ENCODE data around the gene WDR4.
"Not testable (repeated sequence)": the region's sequence is repeated elsewhere in the genome, so short reads cannot be mapped to it uniquely, and the experiment has no call there.

Gene WDR4

DNA sequence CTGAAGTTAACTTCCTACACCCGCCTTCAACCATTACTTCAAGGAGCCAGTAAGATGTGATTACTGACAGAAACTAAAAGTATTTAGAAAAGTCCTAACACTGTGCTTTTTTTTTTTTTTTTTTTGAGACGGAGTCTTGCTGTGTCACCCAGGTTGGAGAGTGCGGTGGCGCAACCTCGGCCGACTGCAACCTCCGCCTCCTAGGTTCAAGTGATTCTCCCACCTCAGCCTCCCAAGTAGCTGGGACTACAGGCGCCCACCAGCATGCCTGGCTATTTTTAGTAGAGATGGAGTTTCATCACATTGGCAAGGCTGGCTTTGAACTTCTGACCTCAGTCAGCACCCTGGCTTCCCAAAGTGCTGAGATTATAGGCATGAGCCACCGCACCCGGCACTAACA is 3.5 kb downstream of the WDR4 start:
- not testable (repeated sequence) for DNase-seq

DNA sequence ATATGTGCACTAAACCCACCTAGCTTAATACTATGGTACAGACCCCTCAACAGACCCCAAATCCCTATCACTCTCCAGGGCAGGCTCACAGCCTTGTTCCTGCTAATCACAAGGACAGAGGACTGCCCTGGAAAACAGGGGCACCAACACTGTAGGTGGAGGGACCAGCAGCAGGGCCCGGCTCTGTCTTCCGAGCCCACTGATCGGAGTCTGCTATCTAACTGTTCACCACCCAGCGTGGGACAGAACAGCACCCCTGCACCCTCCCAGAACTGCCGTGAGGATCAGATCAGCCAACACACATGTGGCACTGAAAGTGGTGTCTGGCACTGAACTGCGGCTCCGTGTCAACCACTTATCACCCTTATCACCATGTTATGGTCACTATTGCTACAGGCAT is 6.2 kb downstream of the WDR4 start:
- no peak for DNase-seq

DNA sequence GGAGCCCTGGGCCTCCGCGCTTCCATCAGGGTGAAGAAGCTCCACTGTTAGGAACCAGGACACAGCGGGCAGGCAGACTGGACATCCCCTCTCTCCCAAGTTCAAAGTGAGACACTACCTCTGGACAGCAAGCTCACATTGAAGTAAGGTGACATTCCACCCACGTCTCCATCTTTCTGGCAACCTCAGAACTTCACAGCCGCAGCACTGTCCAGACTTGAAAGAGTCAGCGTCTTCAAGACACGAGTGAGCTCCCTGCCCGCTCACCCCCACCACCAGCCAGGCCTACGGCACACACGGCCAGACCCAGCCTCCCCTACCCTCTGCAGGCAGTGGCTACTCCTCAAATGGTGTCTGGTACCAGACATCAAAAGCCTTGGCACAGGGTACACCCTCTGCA is 11.1 kb downstream of the WDR4 start:
- no peak for DNase-seq

DNA sequence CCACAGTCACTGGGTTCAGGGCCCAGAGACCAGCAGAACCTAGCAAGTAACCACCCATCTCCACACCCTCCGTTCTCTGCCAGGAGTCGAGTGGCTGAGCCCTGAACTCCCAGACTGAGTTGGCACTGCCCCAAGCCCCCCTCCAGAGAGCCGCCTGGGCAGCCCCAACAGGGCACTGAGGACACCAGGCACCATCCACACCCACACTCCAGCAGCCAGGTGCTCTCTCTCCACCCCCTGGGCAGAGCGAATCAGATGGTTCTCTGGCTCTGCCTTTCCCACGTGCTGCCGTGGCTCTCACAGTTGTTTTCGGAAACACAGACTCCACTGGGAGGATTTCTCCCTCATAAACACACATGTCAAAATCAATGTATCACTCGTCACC is 13.6 kb downstream of the WDR4 start:
- no peak for DNase-seq

DNA sequence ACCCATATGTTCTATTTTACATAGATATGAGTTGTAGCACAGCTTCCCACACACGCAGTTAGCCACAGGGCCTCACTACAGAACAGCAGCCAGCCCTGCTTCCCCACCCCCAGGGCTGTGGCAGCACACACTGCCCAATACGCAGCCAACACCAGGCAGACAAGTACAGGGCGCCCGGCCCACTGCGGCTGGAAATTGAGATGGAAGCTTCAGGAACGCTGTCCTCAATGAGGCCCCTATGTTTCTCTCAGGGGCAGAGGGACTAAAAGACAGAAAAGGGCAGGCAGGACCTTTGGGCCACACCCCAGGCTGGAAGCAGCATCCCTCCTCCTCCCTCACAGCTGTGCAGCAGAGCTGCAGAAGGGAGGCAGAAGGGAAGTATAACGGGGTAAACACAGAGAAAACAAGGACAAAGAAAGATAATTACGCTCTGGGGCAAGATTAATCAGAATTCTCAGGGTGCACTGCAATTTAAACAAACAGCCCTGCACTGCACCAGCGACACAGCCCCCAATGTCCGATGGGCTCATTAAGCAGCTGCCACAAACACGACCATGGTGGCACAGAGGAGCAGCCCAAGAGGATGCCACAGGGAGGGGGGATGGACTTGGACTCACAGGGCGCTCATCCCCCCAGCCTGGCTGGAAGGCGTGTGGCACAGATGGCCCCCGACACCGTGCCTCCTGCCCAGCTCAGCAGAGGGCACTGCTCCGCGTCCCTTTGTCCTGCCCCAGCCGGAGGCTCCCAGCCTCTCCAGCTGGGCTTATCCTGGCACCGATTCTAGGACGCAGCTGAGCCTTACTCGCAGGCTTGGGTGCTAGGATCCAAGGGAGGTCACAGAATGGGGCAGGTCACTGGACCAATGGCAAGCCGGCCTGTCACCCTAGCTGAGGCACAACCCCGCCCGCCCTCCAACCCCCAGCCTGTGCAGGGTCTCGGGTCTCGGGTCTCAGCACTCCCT is 14.2 kb downstream of the WDR4 start:
- no peak for DNase-seq

DNA sequence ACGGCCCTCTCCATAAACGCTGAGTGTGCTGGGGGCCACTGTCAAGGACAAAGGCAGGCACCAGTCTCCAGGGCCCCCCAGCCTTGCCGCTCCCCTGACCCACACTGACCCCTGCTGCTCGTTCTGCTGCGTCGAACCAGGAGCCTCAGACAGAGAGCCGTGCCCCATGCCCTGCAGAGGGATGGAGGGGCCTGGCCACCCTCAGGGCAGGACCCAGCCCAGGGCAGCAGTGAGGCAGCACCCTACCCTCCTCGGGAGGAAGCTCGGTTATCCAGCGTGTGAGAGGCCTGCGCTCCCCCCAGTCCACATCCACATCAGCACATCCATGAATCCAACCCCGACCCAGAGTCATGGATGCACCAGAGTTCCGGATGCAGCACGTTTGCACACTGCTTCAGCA is 15.1 kb downstream of the WDR4 start:
- DNase-seq = no peak

DNA sequence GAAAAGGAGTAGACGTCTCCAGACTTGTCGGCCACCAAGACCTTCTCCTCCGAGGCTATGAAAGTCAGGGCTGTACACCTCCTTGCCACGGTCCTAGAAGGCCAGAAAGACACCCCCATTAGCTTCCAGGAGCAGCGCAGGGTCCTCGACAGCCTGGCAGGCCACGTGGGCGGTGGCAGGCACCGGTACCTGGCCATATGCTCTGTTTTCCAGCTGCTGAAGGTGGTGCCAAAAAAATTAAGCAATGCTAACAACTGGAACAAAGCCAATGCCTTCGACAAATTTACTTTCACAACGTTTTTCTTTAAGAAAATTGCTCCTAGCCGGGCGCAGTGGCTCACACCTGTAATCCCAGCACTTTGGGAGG is 15.9 kb downstream of the WDR4 start:
- DNase-seq = no peak

DNA sequence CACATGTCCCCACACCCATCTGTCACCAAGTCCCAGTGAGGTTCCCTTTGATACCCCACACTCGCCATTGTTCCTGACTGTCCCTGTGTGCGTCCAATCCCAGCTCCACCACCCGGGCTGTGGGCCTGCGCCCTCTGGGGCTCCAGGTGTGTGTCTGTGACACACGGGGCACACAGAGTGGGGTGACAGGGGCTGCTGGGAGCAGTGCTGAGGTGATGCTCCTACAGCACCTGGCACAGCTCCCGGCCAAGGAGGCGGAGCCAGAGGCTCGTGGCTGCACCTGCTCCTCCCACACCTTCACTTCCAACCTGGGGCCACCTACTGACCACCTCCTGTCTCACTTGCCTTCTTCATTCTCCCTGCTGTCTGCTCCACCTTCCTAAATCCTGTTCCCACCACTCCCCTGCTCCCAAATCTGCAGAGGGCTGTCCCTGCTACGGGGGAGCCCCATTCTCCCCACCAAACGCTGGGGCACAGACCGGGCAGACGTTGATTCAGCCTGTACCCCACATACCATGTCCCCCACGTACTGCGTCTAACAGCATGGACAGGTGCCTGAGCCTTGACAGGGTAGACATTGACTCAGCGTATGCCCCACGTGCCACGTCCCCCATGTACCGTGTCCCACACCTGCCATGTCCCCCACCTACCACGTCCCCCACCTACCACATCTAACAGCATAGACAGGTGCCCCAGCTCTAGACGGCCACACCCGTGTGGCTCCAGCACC is 16.4 kb downstream of the WDR4 start:
- no peak for DNase-seq

DNA sequence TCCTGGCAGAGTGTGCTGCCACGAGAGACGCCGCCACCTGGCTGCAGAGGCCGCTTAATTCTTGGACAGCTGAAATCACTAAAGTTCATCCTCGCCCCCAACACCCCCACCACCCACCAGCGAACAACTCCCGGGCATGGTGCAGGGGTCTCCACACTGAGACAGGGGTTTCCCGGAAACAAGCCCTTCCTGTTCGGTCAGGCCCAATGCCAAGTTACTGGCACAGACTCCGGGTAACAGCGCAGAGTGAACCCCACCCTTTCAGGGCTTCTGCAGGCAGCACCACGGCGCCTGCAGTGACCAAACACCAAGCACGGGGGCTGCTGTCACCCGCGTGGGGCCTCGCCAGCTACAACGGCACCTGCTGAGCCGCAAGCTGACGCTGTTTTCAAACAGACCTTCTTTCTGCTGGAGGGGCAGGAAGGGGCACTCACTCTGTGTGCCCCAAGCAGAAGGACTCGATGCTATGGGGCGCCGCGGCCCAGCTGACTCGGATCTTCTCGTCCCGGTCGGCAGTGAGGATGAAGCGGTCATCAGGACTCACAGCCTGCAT is 17.4 kb downstream of the WDR4 start:
- no peak for DNase-seq

DNA sequence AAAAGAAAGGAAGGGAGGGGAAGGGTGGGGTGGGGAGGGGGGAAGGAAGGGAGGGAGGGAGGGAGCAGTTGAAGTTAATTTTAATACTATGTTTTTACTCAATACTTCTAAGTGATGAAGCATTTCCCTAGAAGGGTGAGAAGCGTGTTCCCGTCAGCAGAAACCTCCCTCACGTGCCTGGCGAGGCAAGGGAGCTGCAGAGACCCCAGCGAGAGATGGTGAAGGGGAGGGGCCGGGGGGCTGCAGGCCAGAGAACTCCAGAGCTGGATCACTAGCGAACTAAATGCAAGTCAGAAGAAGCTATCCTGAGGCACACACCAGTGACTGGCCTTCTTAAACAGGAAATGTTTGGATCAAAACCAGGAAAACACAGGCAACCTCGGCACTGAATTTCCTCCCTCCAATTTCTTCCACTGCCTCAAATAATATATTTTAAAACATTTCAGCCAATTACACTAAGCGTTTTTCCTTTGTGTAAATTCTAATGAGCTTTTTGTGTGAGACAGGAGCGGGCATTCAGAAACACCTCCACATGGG is 18.0 kb downstream of the WDR4 start:
- no peak for DNase-seq

DNA sequence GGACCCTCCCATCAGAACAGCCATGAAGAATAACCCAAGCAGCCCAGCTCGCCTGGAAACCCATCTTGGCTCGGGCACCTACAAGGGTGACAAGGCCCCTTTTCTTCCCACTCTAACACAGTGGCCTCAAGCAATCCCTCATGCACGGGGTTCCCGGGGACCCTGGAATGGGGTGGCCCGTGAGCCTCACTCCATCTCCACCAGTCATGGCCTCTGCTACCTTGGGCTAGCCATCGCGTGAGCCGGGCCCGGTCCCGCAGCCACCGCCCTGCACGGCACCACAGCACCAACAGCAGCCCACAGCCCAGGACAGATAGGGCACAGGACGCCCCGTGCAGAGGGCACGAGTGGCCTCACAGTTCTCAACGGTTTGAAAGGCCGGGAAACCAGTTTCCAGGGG is 19.0 kb downstream of the WDR4 start:
- DNase-seq = no peak

DNA sequence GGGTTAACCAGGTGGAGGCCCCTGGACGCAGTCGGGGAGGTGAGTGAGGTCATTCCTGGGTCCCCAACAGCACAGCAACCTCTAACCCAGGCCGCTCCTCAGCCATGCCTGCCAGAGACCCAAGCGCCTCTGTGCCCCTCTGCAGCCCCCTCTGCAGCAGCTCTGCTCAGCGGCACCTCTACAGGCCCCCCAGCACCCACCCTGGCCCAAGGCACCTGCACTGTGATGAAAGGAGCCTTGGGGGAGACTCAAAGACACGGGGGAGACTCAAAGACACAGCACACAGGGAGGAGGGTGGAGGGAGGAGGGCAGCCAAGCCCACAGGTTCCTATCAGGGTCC is 19.5 kb downstream of the WDR4 start:
- DNase-seq = no peak

DNA sequence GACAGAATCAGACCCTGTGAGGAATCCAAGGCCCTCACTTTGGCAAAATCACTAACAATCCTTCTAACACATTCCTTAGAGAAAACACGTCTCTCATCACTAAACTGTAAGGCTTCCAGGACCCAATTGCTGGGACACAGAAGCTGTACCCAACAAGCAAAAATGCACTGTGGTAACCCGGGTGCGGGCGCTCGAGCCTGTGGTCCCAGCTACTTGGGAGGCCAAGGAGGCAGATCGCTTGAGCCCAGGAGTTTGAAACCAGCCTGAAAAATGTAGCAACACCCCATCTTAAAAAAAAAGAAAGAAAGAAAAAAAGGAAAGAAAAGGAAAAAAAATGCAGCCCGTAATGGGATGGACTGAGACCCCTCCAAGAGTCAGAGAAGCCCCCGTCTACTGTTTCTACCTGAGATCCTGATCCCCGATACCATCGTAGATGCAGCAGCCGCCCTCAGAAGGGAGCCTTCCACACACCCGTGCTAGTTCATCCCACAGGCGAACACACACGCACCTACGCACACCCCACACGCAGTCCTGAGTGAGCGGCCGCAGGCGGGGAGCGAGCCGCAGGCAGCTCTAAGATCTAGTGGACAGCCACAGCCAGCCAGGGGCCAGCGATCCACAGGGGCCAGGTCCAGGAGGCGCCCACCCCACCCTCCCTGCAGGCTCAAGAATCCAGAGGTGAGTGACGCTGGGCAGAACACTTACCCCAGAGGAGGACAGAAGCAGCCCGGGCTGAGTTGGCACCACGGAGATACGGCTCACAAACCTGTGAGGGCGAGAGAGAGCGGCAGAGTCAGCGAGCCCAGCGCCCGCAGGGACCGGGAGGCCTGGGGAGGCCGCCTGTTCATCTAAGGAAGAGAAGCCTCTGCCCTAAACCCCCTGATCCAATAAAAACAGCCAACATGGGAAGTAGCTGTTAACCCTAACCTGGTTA is 20.1 kb downstream of the WDR4 start:
- DNase-seq = no peak

DNA sequence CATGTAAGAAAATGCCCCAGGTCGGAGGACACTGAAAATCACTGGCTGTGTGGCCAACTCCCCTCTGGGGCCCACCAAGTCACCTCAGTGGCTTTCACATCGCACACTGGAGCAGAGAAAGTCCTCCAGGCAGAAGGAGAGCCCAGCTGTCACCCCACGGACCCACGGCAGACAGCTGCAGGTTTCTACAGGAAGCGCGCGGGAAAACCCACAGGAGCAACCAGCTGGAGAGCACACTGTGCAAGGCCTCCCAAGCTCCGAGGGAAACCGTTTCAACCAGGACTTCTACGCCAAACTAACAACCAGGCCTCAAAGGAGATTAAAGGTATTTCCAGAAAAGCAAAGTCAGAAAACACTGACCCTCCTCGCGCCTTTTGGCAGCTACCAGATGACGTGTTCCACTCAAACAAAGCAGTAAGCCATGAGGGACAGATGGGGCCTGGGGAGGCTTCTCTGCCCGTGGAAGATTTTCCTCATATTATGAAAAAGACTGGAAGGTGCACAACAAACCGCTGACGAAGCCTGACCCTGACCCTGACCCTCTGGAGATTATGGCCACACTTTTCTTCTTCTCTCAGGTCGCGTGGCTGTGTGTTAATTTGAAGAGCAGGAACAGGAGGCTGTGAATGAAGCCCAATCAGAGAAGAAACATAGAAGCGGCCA is 21.0 kb downstream of the WDR4 start:
- no peak for DNase-seq

DNA sequence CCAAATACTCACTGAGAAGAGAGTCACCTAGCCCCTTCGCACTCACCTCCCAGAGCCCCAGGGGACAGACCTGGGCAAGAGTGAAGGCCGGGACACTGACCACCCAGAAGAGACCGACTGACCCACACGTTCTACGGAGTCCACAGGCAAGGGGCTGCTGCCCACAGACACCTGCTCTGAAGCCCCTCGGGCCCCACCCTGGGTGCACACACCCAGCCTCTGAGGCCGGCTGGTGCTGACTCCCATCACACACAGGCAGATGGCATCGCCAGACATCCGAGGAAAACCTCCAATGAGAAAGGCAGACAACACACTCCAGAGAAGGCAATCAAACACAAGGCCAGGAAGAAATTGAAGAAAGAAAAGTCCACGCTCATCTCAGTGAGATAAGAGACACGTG is 22.1 kb downstream of the WDR4 start:
- DNase-seq = no peak

DNA sequence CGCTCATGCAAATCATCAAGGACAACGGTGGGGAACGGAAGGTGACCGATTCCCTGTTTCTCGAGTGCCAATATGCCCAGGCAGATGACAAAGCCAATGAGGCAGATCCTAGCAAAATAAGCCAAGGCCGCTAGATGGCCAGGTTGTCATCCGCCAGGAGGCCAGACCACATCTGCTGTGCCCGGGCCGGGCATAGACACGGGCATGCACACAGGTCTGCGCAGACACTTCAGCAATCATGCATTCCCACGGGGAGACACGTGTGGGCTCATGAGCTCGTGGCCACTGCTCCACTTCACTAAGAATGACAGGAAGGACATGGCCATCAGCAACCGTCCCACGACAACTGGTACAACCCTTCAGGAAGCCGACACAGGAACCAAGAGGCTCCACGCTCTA is 23.4 kb downstream of the WDR4 start:
- no peak for DNase-seq

DNA sequence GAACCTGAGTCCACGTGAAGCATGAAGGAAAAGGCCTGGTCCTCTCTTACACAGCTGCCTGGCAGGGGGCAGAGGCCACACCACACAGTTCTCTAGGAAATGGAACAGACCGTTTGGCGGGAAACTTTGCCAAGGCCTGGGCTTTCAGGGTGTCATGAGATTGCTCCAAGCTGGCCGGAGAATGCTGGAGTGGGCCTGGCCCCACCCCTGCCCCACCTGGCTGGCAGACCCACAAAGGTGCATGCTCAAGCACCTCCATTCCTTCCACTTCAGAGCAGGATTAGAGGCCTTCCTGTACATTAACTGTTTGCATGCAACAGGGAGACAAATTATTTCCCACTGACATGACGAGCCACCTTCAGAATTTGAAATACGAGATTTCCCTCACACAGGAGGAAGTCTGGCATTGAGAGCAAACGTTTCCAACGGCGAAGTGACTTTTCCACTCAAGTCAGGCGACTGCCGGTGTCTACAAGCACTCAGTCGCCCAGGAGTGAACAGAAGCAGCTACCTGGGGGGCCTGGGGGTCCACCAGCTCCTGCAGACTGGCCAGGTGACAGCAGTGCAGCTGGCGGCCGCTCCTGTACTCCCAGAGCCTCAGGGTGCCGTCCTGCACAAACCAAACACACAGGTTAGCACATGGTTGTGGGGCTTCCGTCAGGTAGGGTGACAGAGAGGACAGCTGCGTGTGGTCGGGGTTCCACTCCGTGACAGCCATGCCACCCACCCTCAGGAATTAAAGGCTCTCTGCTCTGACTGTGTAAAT is 24.0 kb downstream of the WDR4 start:
- DNase-seq = no peak

DNA sequence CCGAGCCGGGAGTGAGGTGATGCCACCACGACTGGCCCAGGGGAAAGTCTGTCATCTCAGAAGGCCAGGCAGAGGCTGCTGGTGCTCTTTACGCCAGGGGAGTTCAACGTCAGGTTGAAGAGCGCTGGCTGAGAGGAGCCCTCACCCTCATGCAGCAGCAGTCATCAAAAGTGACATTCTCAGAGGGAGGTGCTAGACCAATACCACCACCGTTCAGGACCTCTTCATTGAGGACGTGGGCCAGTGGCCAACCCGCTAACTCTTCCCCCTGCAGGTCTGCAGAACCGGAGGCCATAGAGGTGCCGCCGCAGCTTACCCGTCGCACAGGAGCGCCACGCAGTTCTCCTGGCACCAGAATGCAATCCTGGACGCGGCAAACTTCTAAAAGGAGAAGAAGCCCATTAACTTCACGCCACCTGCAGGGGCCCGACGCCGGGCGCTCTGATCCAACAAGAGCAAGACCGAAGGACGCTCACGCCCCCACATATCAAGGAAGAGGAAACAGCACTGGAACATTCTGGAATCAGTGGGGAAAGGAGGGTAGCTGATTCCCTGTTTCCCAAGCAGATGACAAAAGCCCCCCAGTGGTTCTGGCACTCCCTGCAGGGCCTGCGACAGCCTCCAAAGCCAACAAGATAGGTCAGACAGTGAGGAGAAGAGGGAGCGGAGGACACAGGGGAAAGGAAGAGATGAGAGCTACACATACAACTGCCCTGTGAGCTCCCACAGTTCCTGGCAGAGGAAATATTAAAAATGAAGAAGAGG is 24.9 kb downstream of the WDR4 start:
- DNase-seq = no peak

DNA sequence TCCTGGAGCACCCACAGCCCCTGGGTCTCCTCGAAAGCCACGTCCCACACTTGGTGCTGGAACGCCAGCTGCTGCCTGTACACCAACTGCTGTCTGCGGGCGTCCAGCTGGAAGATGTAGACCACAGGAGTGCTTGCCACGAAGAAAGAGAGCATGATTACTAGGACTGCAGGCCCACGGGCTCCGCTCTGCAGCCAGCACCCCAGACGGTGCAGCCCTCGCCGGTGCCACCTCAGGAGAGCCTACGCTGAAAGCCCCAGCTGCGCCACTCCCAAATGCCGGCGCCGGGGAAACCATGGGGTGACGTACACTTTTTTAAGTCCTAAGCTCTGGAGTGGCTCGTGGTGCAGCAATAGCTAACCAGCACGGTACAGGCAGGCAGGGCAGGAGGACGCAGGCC is 25.7 kb downstream of the WDR4 start:
- no peak for DNase-seq

DNA sequence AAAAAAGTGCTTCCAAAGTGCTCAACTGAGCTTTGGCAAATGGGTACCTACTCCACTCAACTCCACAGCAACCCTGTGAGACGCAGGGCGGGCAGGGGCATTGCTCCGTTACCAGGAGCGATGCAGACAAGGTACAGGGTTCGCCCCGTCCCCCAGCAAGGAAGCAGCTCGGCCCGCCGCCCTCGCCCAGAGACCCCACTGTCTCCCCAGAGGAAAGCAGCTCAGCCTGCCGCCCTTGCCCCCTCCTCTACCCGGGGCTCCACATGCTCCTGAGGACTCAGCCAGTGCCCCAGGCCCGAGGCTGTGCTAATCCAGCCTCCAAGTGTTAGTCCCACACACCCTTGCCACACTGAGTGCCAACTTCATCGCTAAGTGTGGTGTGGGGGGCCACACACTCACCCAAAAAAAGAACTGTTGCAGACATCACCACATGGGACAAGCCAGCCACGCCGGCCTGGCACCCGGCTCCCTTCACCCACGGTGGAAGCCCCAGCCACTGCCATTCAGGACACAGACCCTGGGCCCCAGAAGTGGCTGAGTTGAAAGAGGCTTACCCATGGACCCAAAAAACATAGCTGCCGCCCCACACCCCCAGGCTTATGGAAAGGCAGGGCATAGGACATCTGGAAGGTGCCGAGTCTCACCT is 26.3 kb downstream of the WDR4 start:
- no peak for DNase-seq

Data from stimulated activated naive CD4-positive, alpha-beta T cell treated with Interleukin-2 at 50 U/mL for 16 hours (primary cell).